SK-N-SH (cell line): Measurements from ENCODE around the gene ARID1B.

Experiments used
- EP300 ChIP-seq, 2 experiments: IDR thresholded peaks; 2 replicates each; pipeline versions ENCODE4 v1.4.0 to v1.6.1; 2012; ENCODE audit warnings: borderline replicate concordance in 1 of 2, low read depth in 1 of 2, low read length in 1 of 2
- FOXM1 ChIP-seq: IDR thresholded peaks from 2 replicates; pipeline ENCODE4 v1.4.0; 2012; ENCODE audit warnings: low read depth, mild to moderate bottlenecking
- JUND ChIP-seq: IDR thresholded peaks from 2 replicates; pipeline ENCODE4 v1.4.0; 2012
- RXRA ChIP-seq: IDR thresholded peaks from 2 replicates; pipeline ENCODE4 v1.4.0; 2012; ENCODE audit warnings: low read depth, mild to moderate bottlenecking, borderline replicate concordance
- TAF1 ChIP-seq: IDR thresholded peaks from 2 replicates; pipeline ENCODE4 v1.6.1; 2012; ENCODE audit warnings: low read depth, mild to moderate bottlenecking, low read length, moderate library complexity, borderline replicate concordance
- TF ChIP-seq, protein P1 (sequence below): fragments of 200-600 bp; sonication (generic); IDR thresholded peaks from 2 replicates; pipeline ENCODE4 v1.6.1; 2017; ENCODE audit warnings: antibody characterized with exemption, mild to moderate bottlenecking, moderate library complexity
- TF ChIP-seq, protein P2 (sequence below): IDR thresholded peaks from 2 replicates; pipeline ENCODE4 v1.4.0; 2012; ENCODE audit warnings: low read depth
- TF ChIP-seq, protein P3 (sequence below): IDR thresholded peaks from 2 replicates; pipeline ENCODE4 v1.4.0; 2012; ENCODE audit warnings: low read depth, borderline replicate concordance

DNA sequence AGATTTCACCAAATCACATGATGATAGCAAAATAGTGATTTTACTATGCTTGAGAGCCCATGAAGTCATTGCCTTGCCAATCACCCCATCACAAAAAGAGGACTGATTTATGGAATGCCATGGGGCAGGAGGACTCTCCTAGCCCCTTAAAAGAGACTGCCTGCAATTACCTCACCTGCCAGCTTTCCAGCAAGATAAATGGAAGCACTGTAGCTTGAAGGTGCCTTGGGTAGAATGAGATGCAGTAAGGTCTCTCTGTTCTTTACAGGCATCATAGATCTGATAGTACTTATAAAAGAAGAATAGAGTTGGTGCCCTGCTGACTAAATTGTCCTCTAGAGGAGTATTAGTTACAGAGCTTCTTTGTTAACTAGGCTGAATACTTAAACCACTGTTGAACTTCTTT, 303.8 kb downstream of the ARID1B start:
- TF ChIP-seq TAF1 (no peak), EP300 (IDR thresholded peaks at IDR 0.05; ENCODE audit: borderline replicate concordance in 1 of 2, low read depth in 1 of 2, low read length in 1 of 2) (no peak), JUND (no peak), RXRA (no peak), FOXM1 (no peak)
- TF ChIP-seq, protein P1, sequence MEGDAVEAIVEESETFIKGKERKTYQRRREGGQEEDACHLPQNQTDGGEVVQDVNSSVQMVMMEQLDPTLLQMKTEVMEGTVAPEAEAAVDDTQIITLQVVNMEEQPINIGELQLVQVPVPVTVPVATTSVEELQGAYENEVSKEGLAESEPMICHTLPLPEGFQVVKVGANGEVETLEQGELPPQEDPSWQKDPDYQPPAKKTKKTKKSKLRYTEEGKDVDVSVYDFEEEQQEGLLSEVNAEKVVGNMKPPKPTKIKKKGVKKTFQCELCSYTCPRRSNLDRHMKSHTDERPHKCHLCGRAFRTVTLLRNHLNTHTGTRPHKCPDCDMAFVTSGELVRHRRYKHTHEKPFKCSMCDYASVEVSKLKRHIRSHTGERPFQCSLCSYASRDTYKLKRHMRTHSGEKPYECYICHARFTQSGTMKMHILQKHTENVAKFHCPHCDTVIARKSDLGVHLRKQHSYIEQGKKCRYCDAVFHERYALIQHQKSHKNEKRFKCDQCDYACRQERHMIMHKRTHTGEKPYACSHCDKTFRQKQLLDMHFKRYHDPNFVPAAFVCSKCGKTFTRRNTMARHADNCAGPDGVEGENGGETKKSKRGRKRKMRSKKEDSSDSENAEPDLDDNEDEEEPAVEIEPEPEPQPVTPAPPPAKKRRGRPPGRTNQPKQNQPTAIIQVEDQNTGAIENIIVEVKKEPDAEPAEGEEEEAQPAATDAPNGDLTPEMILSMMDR, result no peak
- TF ChIP-seq, protein P2, sequence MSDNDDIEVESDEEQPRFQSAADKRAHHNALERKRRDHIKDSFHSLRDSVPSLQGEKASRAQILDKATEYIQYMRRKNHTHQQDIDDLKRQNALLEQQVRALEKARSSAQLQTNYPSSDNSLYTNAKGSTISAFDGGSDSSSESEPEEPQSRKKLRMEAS, result no peak
- TF ChIP-seq, protein P3, sequence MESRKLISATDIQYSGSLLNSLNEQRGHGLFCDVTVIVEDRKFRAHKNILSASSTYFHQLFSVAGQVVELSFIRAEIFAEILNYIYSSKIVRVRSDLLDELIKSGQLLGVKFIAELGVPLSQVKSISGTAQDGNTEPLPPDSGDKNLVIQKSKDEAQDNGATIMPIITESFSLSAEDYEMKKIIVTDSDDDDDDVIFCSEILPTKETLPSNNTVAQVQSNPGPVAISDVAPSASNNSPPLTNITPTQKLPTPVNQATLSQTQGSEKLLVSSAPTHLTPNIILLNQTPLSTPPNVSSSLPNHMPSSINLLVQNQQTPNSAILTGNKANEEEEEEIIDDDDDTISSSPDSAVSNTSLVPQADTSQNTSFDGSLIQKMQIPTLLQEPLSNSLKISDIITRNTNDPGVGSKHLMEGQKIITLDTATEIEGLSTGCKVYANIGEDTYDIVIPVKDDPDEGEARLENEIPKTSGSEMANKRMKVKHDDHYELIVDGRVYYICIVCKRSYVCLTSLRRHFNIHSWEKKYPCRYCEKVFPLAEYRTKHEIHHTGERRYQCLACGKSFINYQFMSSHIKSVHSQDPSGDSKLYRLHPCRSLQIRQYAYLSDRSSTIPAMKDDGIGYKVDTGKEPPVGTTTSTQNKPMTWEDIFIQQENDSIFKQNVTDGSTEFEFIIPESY, result no peak
